NB4 (cell line): ENCODE data around the gene ADIRF.

Source experiments
- DNase-seq: peaks from one replicate; pipeline ENCODE4 v3.0.0; 2010; ENCODE audit warnings: low read depth
- H3K4me3 ChIP-seq: one replicate; pipeline ENCODE4 v1.5.1; 2011; ENCODE audit warnings: mild to moderate bottlenecking, low read depth, low read length, moderate library complexity
- CTCF ChIP-seq: IDR thresholded peaks from one replicate; pipeline ENCODE4 v1.5.1; 2012; ENCODE audit warnings: low read depth, low read length
- MAX ChIP-seq: IDR thresholded peaks from 2 replicates; pipeline ENCODE4 v1.6.1; 2011; ENCODE audit warnings: low read depth, low read length
- MYC ChIP-seq: IDR thresholded peaks from 2 replicates; pipeline ENCODE4 v1.6.1; 2011; ENCODE audit warnings: low read depth, low read length
- POLR2A ChIP-seq: IDR thresholded peaks from 2 replicates; pipeline ENCODE4 v1.6.1; 2011; ENCODE audit warnings: mild to moderate bottlenecking; ENCODE audit not compliant: insufficient read length; ENCODE audit errors: extremely low read depth

ADIRF gene

GRCh38 chr10:86957471-86958115, 10.7 kb upstream of the ADIRF start, which contains the start of gene MMRN2:
MMRN2 (minus strand) TSS chr10:86957615; CDS start chr10:86957541, 74 bp downstream.
- no peak within 1 kb of the TSS for H3K4me3 ChIP-seq
- peak; percentile 79 for DNase-seq
- no peak for TF ChIP-seq POLR2A
- 0 out of 2 replicates have a peak, but pooled peaks have one; percentile 43 for TF ChIP-seq MYC
- no peak for TF ChIP-seq CTCF
- TF ChIP-seq MAX = peak; percentile 25; the same call in 1 of the 2 replicates

GRCh38 chr10:86958116-86958900, 10.0 kb upstream of the ADIRF start, which contains the start of gene SNCG:
SNCG (plus strand) TSS chr10:86958599; CDS start chr10:86958698, 99 bp downstream.
- TF ChIP-seq MAX = no peak
- TF ChIP-seq CTCF = no peak
- no peak for TF ChIP-seq MYC
- H3K4me3 ChIP-seq = no peak within 1 kb of the TSS
- no peak for DNase-seq

GRCh38 chr10:86958901-86959736, 9.2 kb upstream of the ADIRF start:
- H3K4me3 ChIP-seq = no peak overlapping the region
- no peak for TF ChIP-seq MYC
- no peak for TF ChIP-seq MAX
- no peak for TF ChIP-seq POLR2A
- no peak for TF ChIP-seq CTCF
- DNase-seq = peak; percentile 71

- DNase-seq = no peak
- H3K4me3 ChIP-seq = no peak overlapping the region
- TF ChIP-seq POLR2A (no peak), MAX (no peak), MYC (no peak), CTCF (no peak)
These were observed 8.6 kb upstream of the ADIRF start for GRCh38 chr10:86959737-86960002.

GRCh38 chr10:86960003-86960862, 8.0 kb upstream of the ADIRF start:
- no peak overlapping the region for H3K4me3 ChIP-seq
- DNase-seq = peak; percentile 91
- no peak for TF ChIP-seq POLR2A
- TF ChIP-seq MYC = peak; percentile 93
- TF ChIP-seq CTCF = peak; percentile 99
- peak; percentile 96 for TF ChIP-seq MAX
